Measurements from ENCODE around the gene DQX1. TPM values are rescaled to one million over a fixed set of nuclear protein-coding genes. Genes with fewer than 3 reads are reported as not detected.

Gene DQX1
- total RNA-seq, 2 donors from 2014 or later = 2.0 TPM; not detected in 1

- intact Hi-C loops (cut with DNase I) = no loop called here
- peak within 1 kb of the TSS; percentile 35 to 67 for H3K4me3 ChIP-seq
- ATAC-seq (peak; percentile 97), DNase-seq (peak; percentile 95 to 98 (median 96))
- 0 to 1% methylated on average over 39 to 50 of the region's 50 CpGs for WGBS, 2 donors
- no peaks in the 10 kb centered on the region for H3K36me3 ChIP-seq (replicated peaks in 1 of 2; ENCODE audit: insufficient read depth in 1 of 2, low read depth in 2 of 2)
- no peaks in the 10 kb centered on the region for H3K9me3 ChIP-seq
- peaks cover 27% of the 10 kb centered on the region for H3K4me1 ChIP-seq
- H3K27ac ChIP-seq = peak within 1 kb of the TSS; percentile 74 to 89 (median 80)
- peak in 2 of 3 donors; percentile 62 to 64 for TF ChIP-seq POLR2A (IDR thresholded peaks at IDR 0.05)
- TF ChIP-seq CTCF (IDR thresholded peaks at IDR 0.05) = peak; percentile 76 to 96 (median 90)
- no peaks in the 10 kb centered on the region for H3K27me3 ChIP-seq
Observed at GRCh38 chr2:74482801-74483674, 43.0 kb downstream of the DQX1 start, which contains the start of the genes CCDC142 and TTC31. CCDC142 (minus strand) TSS chr2:74482998; CDS start chr2:74482837, 161 bp downstream. TTC31 (plus strand) TSS chr2:74483081; CDS start chr2:74483096, 15 bp downstream.

GRCh38 chr2:74481961-74482800 lies 43.9 kb downstream of the DQX1 start:
- 0 to 2% methylated on average over 1 to 75 of the region's 80 CpGs for WGBS, 2 donors
- peaks cover 27% of the 10 kb centered on the region for H3K4me1 ChIP-seq
- no peaks in the 10 kb centered on the region for H3K36me3 ChIP-seq (replicated peaks in 1 of 2; ENCODE audit: insufficient read depth in 1 of 2, low read depth in 2 of 2)
- H3K27me3 ChIP-seq = no peaks in the 10 kb centered on the region
- ATAC-seq = peak; percentile 53
- intact Hi-C loops (cut with DNase I) = no loop called here
- no peaks in the 10 kb centered on the region for H3K9me3 ChIP-seq
- DNase-seq = peak in 3 of 4 donors; percentile 23 to 63 (median 56)
- H3K27ac ChIP-seq = peak overlapping the region; percentile 74 to 89 (median 80)
- no peak for TF ChIP-seq POLR2A (IDR thresholded peaks at IDR 0.05)
- no peak for TF ChIP-seq CTCF (IDR thresholded peaks at IDR 0.05)
- peak overlapping the region; percentile 35 to 67 for H3K4me3 ChIP-seq

GRCh38 chr2:74481431-74481830 lies 44.6 kb downstream of the DQX1 start:
- Histone ChIP-seq H3K36me3 (replicated peaks in 1 of 2; ENCODE audit: insufficient read depth in 1 of 2, low read depth in 2 of 2) (no peaks in the 10 kb centered on the region), H3K4me3 (peak overlapping the region in 1 of 2 donors; percentile 35), H3K4me1 (peaks cover 27% of the 10 kb centered on the region), H3K27ac (peak overlapping the region in 1 of 4 donors; percentile 83), H3K9me3 (no peaks in the 10 kb centered on the region), H3K27me3 (no peaks in the 10 kb centered on the region)
- intact Hi-C loops (cut with DNase I) = no loop called here
- ATAC-seq = no peak
- WGBS, 2 donors = 43% methylated on average over 3 of the region's 3 CpGs
- no peak for TF ChIP-seq CTCF (IDR thresholded peaks at IDR 0.05)
- TF ChIP-seq POLR2A (IDR thresholded peaks at IDR 0.05) = no peak
- no peak for DNase-seq

- peaks cover 0 to 3% of the 10 kb centered on the region in 2 donors for H3K36me3 ChIP-seq (replicated peaks in 1 of 2; ENCODE audit: insufficient read depth in 1 of 2, low read depth in 2 of 2)
Observed at GRCh38 chr2:74474899-74475298, 51.1 kb downstream of the DQX1 start.

More at GRCh38 chr2:74474899-74475298, 51.1 kb downstream of the DQX1 start:
- ATAC-seq (no peak), DNase-seq (no peak)
- Histone ChIP-seq H3K27me3 (no peaks in the 10 kb centered on the region), H3K27ac (no peak overlapping the region), H3K4me1 (peaks cover 22% of the 10 kb centered on the region), H3K9me3 (no peaks in the 10 kb centered on the region), H3K4me3 (no peak overlapping the region)
- WGBS, 2 donors = 91 to 92% methylated on average over 5 of the region's 5 CpGs
- no peak for TF ChIP-seq CTCF (IDR thresholded peaks at IDR 0.05)
- no peak for TF ChIP-seq POLR2A (IDR thresholded peaks at IDR 0.05)
- intact Hi-C loops (cut with DNase I) = no loop called here
